ENCODE measurements around the gene FHL2.

The FHL2 gene

GRCh38 chr2:105432044-105432399 lies 33.2 kb upstream of the FHL2 start:
- H3K9me3 ChIP-seq (ENCODE audit: control insufficient read depth, insufficient read depth, low read length): no peaks in the 10 kb centered on the region
- H3K27me3 ChIP-seq (ENCODE audit: control insufficient read depth, low read length): 0 out of 2 replicates have a peak, but pooled peaks cover 3% of the 10 kb centered on the region
- H3K27ac ChIP-seq (ENCODE audit: low read depth, low read length): no peak overlapping the region
- H4K20me1 ChIP-seq (ENCODE audit: control insufficient read depth, insufficient read depth, low read depth, low read length): no peaks in the 10 kb centered on the region
- no peaks in the 10 kb centered on the region for H3K9me2 ChIP-seq (replicated peaks; ENCODE audit: control insufficient read depth, low read length)
- H3K4me3 ChIP-seq (ENCODE audit: low read length): no peak overlapping the region
- H3F3A ChIP-seq (ENCODE audit: control insufficient read depth, insufficient read depth): no peaks in the 10 kb centered on the region
- TF ChIP-seq, protein P1, sequence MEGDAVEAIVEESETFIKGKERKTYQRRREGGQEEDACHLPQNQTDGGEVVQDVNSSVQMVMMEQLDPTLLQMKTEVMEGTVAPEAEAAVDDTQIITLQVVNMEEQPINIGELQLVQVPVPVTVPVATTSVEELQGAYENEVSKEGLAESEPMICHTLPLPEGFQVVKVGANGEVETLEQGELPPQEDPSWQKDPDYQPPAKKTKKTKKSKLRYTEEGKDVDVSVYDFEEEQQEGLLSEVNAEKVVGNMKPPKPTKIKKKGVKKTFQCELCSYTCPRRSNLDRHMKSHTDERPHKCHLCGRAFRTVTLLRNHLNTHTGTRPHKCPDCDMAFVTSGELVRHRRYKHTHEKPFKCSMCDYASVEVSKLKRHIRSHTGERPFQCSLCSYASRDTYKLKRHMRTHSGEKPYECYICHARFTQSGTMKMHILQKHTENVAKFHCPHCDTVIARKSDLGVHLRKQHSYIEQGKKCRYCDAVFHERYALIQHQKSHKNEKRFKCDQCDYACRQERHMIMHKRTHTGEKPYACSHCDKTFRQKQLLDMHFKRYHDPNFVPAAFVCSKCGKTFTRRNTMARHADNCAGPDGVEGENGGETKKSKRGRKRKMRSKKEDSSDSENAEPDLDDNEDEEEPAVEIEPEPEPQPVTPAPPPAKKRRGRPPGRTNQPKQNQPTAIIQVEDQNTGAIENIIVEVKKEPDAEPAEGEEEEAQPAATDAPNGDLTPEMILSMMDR (IDR thresholded peaks at IDR 0.05; ENCODE audit: low read depth, low read length, poor library complexity, severe bottlenecking): no peak
- TF ChIP-seq EZH2phosphoT487 (IDR thresholded peaks at IDR 0.05; ENCODE audit: borderline replicate concordance, low read length): no peak
- no peaks in the 10 kb centered on the region for H3K36me3 ChIP-seq (ENCODE audit: control insufficient read depth, low read length)
- no peaks in the 10 kb centered on the region for H3K4me1 ChIP-seq (ENCODE audit: control insufficient read depth, low read length)
- H3K79me2 ChIP-seq (ENCODE audit: control insufficient read depth, low read length): no peaks in the 10 kb centered on the region
- no peak overlapping the region for H3K4me2 ChIP-seq (ENCODE audit: low read length)

GRCh38 chr2:105431367-105432043 lies 32.7 kb upstream of the FHL2 start:
- Histone ChIP-seq H3K4me2 (ENCODE audit: low read length) (no peak overlapping the region), H3K9me3 (ENCODE audit: control insufficient read depth, insufficient read depth, low read length) (no peaks in the 10 kb centered on the region), H3K9me2 (replicated peaks; ENCODE audit: control insufficient read depth, low read length) (no peaks in the 10 kb centered on the region), H3F3A (ENCODE audit: control insufficient read depth, insufficient read depth) (no peaks in the 10 kb centered on the region), H3K4me1 (ENCODE audit: control insufficient read depth, low read length) (no peaks in the 10 kb centered on the region), H3K4me3 (ENCODE audit: low read length) (no peak overlapping the region), H3K27ac (ENCODE audit: low read depth, low read length) (no peak overlapping the region), H3K27me3 (ENCODE audit: control insufficient read depth, low read length) (0 out of 2 replicates have a peak, but pooled peaks cover 3% of the 10 kb centered on the region), H3K36me3 (ENCODE audit: control insufficient read depth, low read length) (no peaks in the 10 kb centered on the region), H4K20me1 (ENCODE audit: control insufficient read depth, insufficient read depth, low read depth, low read length) (no peaks in the 10 kb centered on the region), H3K79me2 (ENCODE audit: control insufficient read depth, low read length) (no peaks in the 10 kb centered on the region)
- TF ChIP-seq, protein P1 (IDR thresholded peaks at IDR 0.05; ENCODE audit: low read depth, low read length, poor library complexity, severe bottlenecking): no peak
- no peak for TF ChIP-seq EZH2phosphoT487 (IDR thresholded peaks at IDR 0.05; ENCODE audit: borderline replicate concordance, low read length)

DNA sequence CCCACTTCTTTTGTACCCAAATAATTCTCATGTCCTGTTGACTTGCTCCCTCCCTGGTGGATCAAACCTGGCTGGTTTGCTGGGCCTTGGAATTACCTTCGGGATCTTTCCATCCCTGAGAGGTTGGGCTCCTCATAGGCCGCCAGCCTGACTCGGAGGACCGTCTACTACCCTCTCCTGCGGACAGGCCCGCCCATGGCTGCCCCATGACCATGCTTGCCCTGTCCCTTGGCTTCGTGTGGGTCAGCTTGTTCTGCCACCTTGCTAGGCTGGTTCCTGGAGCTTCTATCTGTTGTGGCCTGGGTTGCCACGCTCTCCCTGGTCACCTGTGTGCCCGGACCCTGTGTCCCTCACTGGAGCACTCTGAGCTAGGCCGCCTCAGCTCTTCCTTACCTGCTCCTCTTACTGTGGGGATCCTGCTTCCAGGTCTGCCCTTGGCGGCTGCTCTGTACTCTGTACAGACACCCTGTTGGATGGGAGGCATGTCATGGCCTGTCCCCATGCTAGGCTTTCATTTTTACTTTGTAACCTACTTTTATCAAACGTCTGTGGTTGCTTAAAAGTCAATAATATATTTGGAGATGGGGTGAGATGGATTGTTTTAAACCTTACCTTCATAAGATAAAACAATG lies 29.7 kb upstream of the FHL2 start:
- Histone ChIP-seq H3K79me2 (ENCODE audit: control insufficient read depth, low read length) (no peaks in the 10 kb centered on the region), H3K27ac (ENCODE audit: low read depth, low read length) (no peak overlapping the region), H4K20me1 (ENCODE audit: control insufficient read depth, insufficient read depth, low read depth, low read length) (no peaks in the 10 kb centered on the region)

More for the DNA sequence above, 29.7 kb upstream of the FHL2 start:
- Histone ChIP-seq H3K4me2 (ENCODE audit: low read length) (no peak overlapping the region), H3K9me3 (ENCODE audit: control insufficient read depth, insufficient read depth, low read length) (no peaks in the 10 kb centered on the region), H3K4me1 (ENCODE audit: control insufficient read depth, low read length) (no peaks in the 10 kb centered on the region), H3K27me3 (ENCODE audit: control insufficient read depth, low read length) (0 out of 2 replicates have a peak, but pooled peaks cover 3% of the 10 kb centered on the region), H3K4me3 (ENCODE audit: low read length) (no peak overlapping the region), H3F3A (ENCODE audit: control insufficient read depth, insufficient read depth) (no peaks in the 10 kb centered on the region), H3K9me2 (replicated peaks; ENCODE audit: control insufficient read depth, low read length) (no peaks in the 10 kb centered on the region), H3K36me3 (ENCODE audit: control insufficient read depth, low read length) (no peaks in the 10 kb centered on the region)
- TF ChIP-seq, protein P1 (IDR thresholded peaks at IDR 0.05; ENCODE audit: low read depth, low read length, poor library complexity, severe bottlenecking): no peak
- TF ChIP-seq EZH2phosphoT487 (IDR thresholded peaks at IDR 0.05; ENCODE audit: borderline replicate concordance, low read length): no peak

Data from DOHH2 (cell line).